Activated naive CD4-positive, alpha-beta T cell treated with anti-CD3 and anti-CD28 coated beads, Interleukin-2, amount 50 U/mL, for 24 hours (primary cell): ENCODE data around the gene PXDC1.
"Not testable (repeated sequence)": the region's sequence is repeated elsewhere in the genome, so short reads cannot be mapped to it uniquely, and the experiment has no call there.

ENCODE experiments used
- H3K27ac Mint-ChIP-seq: one replicate; pipeline ENCODE4 v1.8.0; 2021; ENCODE audit warnings: mild to moderate bottlenecking, mixed read lengths
- H3K27me3 Mint-ChIP-seq: one replicate; pipeline ENCODE4 v1.8.0; 2021; ENCODE audit warnings: mixed read lengths
- H3K36me3 Mint-ChIP-seq: one replicate; pipeline ENCODE4 v1.8.0; 2021; ENCODE audit warnings: mixed read lengths
- H3K4me1 Mint-ChIP-seq: one replicate; pipeline ENCODE4 v1.8.0; 2021; ENCODE audit warnings: mixed read lengths
- H3K4me3 Mint-ChIP-seq: one replicate; pipeline ENCODE4 v1.8.0; 2021; ENCODE audit warnings: mild to moderate bottlenecking, mixed read lengths
- H3K9me3 Mint-ChIP-seq: one replicate; pipeline ENCODE4 v1.8.0; 2021; ENCODE audit warnings: mixed read lengths

The PXDC1 gene

DNA sequence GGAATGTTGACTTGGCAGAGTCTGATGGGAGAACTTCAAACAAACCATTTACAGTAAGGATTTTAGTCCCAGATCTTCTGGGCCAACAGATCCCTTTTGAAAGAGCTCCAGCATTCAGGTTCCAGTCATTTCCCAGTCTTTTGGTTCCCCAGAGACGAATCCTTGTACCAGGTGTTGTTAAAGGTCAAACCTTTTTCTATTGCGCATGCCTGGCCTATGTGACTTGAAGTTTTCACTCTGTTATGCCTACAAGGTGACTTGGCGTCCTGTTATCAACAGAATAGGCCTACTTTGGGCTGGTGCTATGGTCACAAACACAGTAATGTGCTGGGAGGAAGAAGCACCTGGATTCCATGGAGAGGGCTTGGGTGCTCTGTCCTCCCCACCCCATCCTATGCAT, 52.3 kb downstream of the PXDC1 start:
- peaks cover 4% of the 10 kb centered on the region for H3K36me3 Mint-ChIP-seq
- H3K4me1 Mint-ChIP-seq, result no peaks in the 10 kb centered on the region
- no peak overlapping the region for H3K4me3 Mint-ChIP-seq
- no peak overlapping the region for H3K27ac Mint-ChIP-seq
- H3K27me3 Mint-ChIP-seq, result peaks cover 10% of the 10 kb centered on the region
- peaks cover 9% of the 10 kb centered on the region for H3K9me3 Mint-ChIP-seq

GRCh38 chr6:3698021-3698420, 53.5 kb downstream of the PXDC1 start:
- Mint-ChIP-seq H3K4me1 (no peaks in the 10 kb centered on the region), H3K9me3 (peaks cover 9% of the 10 kb centered on the region), H3K27me3 (peaks cover 8% of the 10 kb centered on the region), H3K4me3 (no peak overlapping the region), H3K36me3 (peaks cover 4% of the 10 kb centered on the region), H3K27ac (no peak overlapping the region)

GRCh38 chr6:3697609-3698008, 53.9 kb downstream of the PXDC1 start:
- Mint-ChIP-seq H3K27me3 (peaks cover 8% of the 10 kb centered on the region), H3K4me3 (no peak overlapping the region), H3K36me3 (peaks cover 4% of the 10 kb centered on the region), H3K27ac (no peak overlapping the region), H3K4me1 (no peaks in the 10 kb centered on the region), H3K9me3 (peaks cover 9% of the 10 kb centered on the region)

DNA sequence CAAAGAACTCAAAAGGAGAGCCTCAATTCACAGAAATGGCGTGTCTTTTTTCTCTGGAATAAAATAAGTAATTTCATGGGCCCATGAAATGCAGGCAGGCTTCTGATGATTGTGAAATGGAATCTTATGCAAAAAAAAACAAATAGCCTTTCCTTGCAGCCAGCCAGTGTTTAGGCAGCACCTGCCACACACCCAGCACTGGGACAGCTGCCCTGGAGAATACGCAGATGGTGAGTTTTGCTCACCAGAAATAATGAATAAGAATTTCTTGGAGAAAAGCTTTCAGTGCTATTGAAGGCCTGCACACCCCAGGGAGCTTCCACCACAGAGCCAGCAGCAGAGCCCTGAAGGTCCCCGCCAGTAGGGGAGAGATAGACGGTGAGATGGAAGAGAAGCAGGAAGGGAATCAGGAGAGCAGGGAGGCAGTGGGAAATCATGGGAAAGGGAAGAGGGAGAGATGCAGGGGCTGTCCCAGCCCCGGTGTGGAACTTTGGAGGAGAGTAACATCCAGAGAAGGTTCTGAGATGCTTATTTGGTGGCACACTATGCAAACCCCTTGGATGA, 54.9 kb downstream of the PXDC1 start:
- Mint-ChIP-seq H3K4me1 (no peaks in the 10 kb centered on the region), H3K4me3 (no peak overlapping the region)

DNA sequence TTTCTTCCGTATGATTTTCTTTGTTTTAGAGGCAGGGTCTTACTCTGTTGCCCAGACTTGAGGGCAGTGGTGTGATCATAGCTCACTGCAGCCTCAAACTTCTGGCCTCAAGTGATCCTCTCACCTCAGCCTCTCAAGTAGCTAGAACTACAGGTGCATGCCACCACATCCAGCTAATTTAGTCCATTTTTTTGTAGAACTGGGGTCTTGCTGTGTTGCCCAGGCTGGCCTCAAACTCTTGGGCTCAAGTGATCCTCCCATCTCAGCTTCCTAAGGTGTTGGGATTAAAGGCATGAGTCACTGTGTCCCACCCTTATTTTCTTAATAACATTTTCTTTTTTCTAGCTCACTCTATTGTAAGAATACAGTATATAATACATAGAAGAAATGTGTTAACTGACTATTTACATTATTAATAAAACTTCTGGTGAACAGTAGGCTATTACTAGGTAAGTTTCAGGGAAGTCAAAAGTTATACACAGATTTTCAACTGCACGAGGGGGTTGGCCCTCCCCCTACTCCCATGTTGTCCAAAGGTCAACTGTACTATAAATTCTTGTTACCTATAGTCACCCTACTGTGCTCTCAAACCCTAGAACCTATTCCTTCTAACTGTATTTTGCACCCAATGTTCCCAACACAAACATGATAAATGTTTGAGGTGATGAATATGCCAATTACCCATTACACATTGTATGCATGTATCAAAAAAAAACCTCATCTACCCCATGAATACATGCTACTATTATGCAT, 56.3 kb downstream of the PXDC1 start:
- Mint-ChIP-seq H3K27me3 (peaks cover 8% of the 10 kb centered on the region), H3K4me1 (no peaks in the 10 kb centered on the region), H3K27ac (no peak overlapping the region), H3K36me3 (peaks cover 4% of the 10 kb centered on the region), H3K4me3 (no peak overlapping the region), H3K9me3 (peaks cover 9% of the 10 kb centered on the region)

More for the DNA sequence above, 54.9 kb downstream of the PXDC1 start:
- Mint-ChIP-seq H3K27ac (no peak overlapping the region), H3K9me3 (peaks cover 9% of the 10 kb centered on the region), H3K36me3 (peaks cover 4% of the 10 kb centered on the region), H3K27me3 (peaks cover 8% of the 10 kb centered on the region)

DNA sequence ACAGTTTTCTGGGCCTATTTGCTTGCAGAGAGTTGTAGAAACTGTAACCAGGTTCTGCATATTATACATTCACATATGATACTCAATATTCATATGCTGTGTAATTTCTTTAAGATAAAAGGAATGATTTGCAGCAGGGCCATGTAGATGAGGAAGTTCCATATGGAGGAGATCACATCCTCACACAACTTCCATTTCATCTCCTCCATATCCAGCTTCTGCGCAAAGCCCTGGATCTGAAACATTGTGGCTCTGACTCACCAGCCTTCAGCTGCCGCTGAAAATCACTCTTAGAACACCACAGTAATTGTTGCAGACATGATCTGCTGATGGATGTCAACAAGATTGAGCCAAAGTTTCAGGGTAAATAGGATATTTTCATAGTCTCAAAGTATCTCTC, 57.7 kb downstream of the PXDC1 start:
- H3K36me3 Mint-ChIP-seq, result peaks cover 4% of the 10 kb centered on the region
- peaks cover 9% of the 10 kb centered on the region for H3K9me3 Mint-ChIP-seq
- H3K4me1 Mint-ChIP-seq, result no peaks in the 10 kb centered on the region
- no peak overlapping the region for H3K27ac Mint-ChIP-seq
- peaks cover 8% of the 10 kb centered on the region for H3K27me3 Mint-ChIP-seq
- no peak overlapping the region for H3K4me3 Mint-ChIP-seq

DNA sequence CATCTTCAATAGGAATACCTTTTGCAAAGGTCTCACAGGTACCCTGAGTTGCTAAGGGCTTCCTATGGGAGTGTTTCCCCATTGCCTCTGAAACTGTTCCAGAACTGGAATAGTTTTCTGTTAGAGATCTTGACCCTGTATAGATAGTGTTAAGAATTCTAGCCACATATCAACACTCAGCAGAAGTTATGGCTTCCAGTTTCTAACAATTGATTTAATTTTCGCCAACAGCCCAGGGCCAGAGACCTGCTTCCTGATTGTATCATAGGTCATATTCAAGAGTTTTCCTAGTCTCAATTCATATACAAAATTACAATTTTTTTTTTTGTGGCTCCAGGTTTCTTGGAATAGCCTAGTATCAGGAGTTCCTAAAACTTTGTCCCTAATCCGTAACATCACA, 61.0 kb downstream of the PXDC1 start:
- Mint-ChIP-seq H3K27me3 (no peaks in the 10 kb centered on the region), H3K4me1 (no peaks in the 10 kb centered on the region), H3K36me3 (no peaks in the 10 kb centered on the region), H3K27ac (no peak overlapping the region), H3K4me3 (no peak overlapping the region), H3K9me3 (no peaks in the 10 kb centered on the region)

GRCh38 chr6:3687847-3688246, 63.7 kb downstream of the PXDC1 start:
- Mint-ChIP-seq H3K27me3 (no peaks in the 10 kb centered on the region), H3K36me3 (no peaks in the 10 kb centered on the region)

DNA sequence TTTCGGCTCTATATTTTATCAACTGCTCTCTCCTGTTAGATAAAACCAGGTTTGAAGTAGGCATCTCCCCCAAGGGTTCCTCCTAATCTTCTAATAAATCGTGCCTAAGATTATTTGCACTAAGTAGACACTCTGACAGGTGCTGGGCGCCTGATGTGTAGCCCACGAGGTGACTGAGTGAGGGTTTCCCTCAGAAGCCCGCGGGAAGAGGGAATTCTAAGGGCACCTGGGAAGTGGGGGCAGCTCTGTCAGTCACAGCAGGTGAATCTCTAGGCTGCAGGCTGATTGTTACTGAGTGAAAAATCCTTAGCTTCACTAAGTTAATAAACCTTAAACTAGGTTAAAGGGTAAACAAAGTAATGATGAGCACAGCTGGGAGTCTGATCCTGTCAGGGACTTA, 68.2 kb downstream of the PXDC1 start:
- H3K36me3 Mint-ChIP-seq, result no peaks in the 10 kb centered on the region
- no peak overlapping the region for H3K27ac Mint-ChIP-seq
- H3K4me3 Mint-ChIP-seq, result no peak overlapping the region
- no peaks in the 10 kb centered on the region for H3K9me3 Mint-ChIP-seq
- H3K4me1 Mint-ChIP-seq, result no peaks in the 10 kb centered on the region
- peaks cover 4% of the 10 kb centered on the region for H3K27me3 Mint-ChIP-seq

More at GRCh38 chr6:3687847-3688246, 63.7 kb downstream of the PXDC1 start:
- Mint-ChIP-seq H3K27ac (no peak overlapping the region), H3K4me1 (no peaks in the 10 kb centered on the region), H3K9me3 (no peaks in the 10 kb centered on the region), H3K4me3 (no peak overlapping the region)

GRCh38 chr6:3678946-3679345, 72.6 kb downstream of the PXDC1 start:
- Mint-ChIP-seq H3K27me3 (peaks cover 4% of the 10 kb centered on the region), H3K27ac (no peak overlapping the region), H3K4me3 (no peak overlapping the region), H3K36me3 (no peaks in the 10 kb centered on the region), H3K9me3 (peaks cover 6% of the 10 kb centered on the region), H3K4me1 (no peaks in the 10 kb centered on the region)

GRCh38 chr6:3677751-3678150, 73.8 kb downstream of the PXDC1 start:
- not testable (repeated sequence) for H3K4me3 Mint-ChIP-seq, H3K4me1 Mint-ChIP-seq, H3K27ac Mint-ChIP-seq, H3K9me3 Mint-ChIP-seq, H3K36me3 Mint-ChIP-seq, H3K27me3 Mint-ChIP-seq

- not testable (repeated sequence) for H3K36me3 Mint-ChIP-seq, H3K27me3 Mint-ChIP-seq, H3K27ac Mint-ChIP-seq, H3K4me1 Mint-ChIP-seq, H3K9me3 Mint-ChIP-seq, H3K4me3 Mint-ChIP-seq
Observed at GRCh38 chr6:3677351-3677750, 74.2 kb downstream of the PXDC1 start.
